BLaER1 treated with 17β-estradiol and CSF1 and Interleukin-3, amounts not matched to agents 10 nM and 100 nM (cell line): ENCODE results near the gene LENG1.
"Not testable (repeated sequence)": the region's sequence is repeated elsewhere in the genome, so short reads cannot be mapped to it uniquely, and the experiment has no call there.

Source experiments
- H3K27ac ChIP-seq, 11 experiments: shearing (Covaris generic); formaldehyde crosslinking; 2 replicates each; pipeline ENCODE4 v1.8.1; 2022
- H3K27me3 ChIP-seq, 11 experiments: shearing (Covaris generic); formaldehyde crosslinking; 2 replicates each; pipeline ENCODE4 v1.8.1; 2022
- H3K36me3 ChIP-seq, 11 experiments: shearing (Covaris generic); formaldehyde crosslinking; 2 replicates each; pipeline ENCODE4 v1.8.1; 2022
- H3K4me1 ChIP-seq, 10 experiments: shearing (Covaris generic); formaldehyde crosslinking; 2 replicates each; pipeline ENCODE4 v1.8.1; 2022
- H3K4me2 ChIP-seq, 11 experiments: shearing (Covaris generic); formaldehyde crosslinking; 2 replicates each; pipeline ENCODE4 v1.8.1; 2022
- H3K4me3 ChIP-seq, 10 experiments: shearing (Covaris generic); formaldehyde crosslinking; 2 replicates each; pipeline ENCODE4 v1.8.1; 2022
- H3K9ac ChIP-seq, 11 experiments: shearing (Covaris generic); formaldehyde crosslinking; 2 replicates each; pipeline ENCODE4 v1.8.1; 2022
- H3K9me3 ChIP-seq, 11 experiments: shearing (Covaris generic); formaldehyde crosslinking; replicated peaks in 1 of 11; 2 replicates each; pipeline ENCODE4 v1.8.1; 2022
- H4K20me1 ChIP-seq, 11 experiments: shearing (Covaris generic); formaldehyde crosslinking; 2 replicates each; pipeline ENCODE4 v1.8.1; 2022
- Cebpa-rat ChIP-seq, 11 experiments: shearing (Covaris generic); IDR thresholded peaks; 2 replicates each; pipeline ENCODE4 v1.8.1; 2022

LENG1 gene

GRCh38 chr19:54178581-54179261, 19.2 kb upstream of the LENG1 start:
- Histone ChIP-seq H3K9ac (peak overlapping the region; percentile 7 to 67 (median 56); a peak in 14 of 22 replicates), H3K27me3 (no peaks in the 10 kb centered on the region), H4K20me1 (peaks cover 6 to 85% (median 34%) of the 10 kb centered on the region in 11 experiments; a peak in 20 of 22 replicates), H3K4me1 (peaks cover 44 to 62% (median 58%) of the 10 kb centered on the region in 10 experiments), H3K4me2 (peak overlapping the region in 8 of 11 experiments; percentile 66 to 85 (median 75); a peak in 16 of 22 replicates), H3K27ac (peak overlapping the region in 10 of 11 experiments; percentile 48 to 84 (median 68); a peak in 19 of 22 replicates), H3K4me3 (peak overlapping the region in 1 of 10 experiments; percentile 11; a peak in 1 of 20 replicates), H3K36me3 (peaks cover 40 to 94% (median 72%) of the 10 kb centered on the region in 11 experiments), H3K9me3 (peaks cover 0 to 8% (median 0%) of the 10 kb centered on the region in 11 experiments; a peak in 2 of 22 replicates)
- no peak for TF ChIP-seq Cebpa-rat (IDR thresholded peaks at IDR 0.05)

- Histone ChIP-seq H3K4me2 (peak overlapping the region; percentile 51 to 80 (median 67)), H3K4me3 (no peak overlapping the region), H3K4me1 (peaks cover 44 to 60% (median 54%) of the 10 kb centered on the region in 10 experiments), H3K27me3 (no peaks in the 10 kb centered on the region), H3K27ac (peak overlapping the region in 2 of 11 experiments; percentile 7 to 28; a peak in 1 of 22 replicates), H3K36me3 (peaks cover 26 to 53% (median 41%) of the 10 kb centered on the region in 11 experiments), H4K20me1 (peaks cover 0 to 66% (median 18%) of the 10 kb centered on the region in 11 experiments; a peak in 18 of 22 replicates), H3K9ac (peak overlapping the region in 7 of 11 experiments; percentile 26 to 58 (median 35); a peak in 7 of 22 replicates), H3K9me3 (no peaks in the 10 kb centered on the region)
- no peak for TF ChIP-seq Cebpa-rat (IDR thresholded peaks at IDR 0.05)
Observed at GRCh38 chr19:54173951-54174834, 14.7 kb upstream of the LENG1 start.

GRCh38 chr19:54173359-54173699, 13.8 kb upstream of the LENG1 start:
- peaks cover 26 to 45% (median 32%) of the 10 kb centered on the region in 11 experiments for H3K36me3 ChIP-seq
- H3K4me1 ChIP-seq = peaks cover 40 to 55% (median 47%) of the 10 kb centered on the region in 10 experiments
- TF ChIP-seq Cebpa-rat (IDR thresholded peaks at IDR 0.05) = no peak
- H3K27me3 ChIP-seq = no peaks in the 10 kb centered on the region
- H3K9ac ChIP-seq = peak overlapping the region in 4 of 11 experiments; percentile 6 to 57 (median 31); a peak in 1 of 22 replicates
- peak overlapping the region; percentile 51 to 80 (median 67) for H3K4me2 ChIP-seq
- no peaks in the 10 kb centered on the region for H3K9me3 ChIP-seq
- peaks cover 0 to 57% (median 11%) of the 10 kb centered on the region in 11 experiments; a peak in 11 of 22 replicates for H4K20me1 ChIP-seq
- H3K4me3 ChIP-seq = no peak overlapping the region
- no peak overlapping the region for H3K27ac ChIP-seq

- TF ChIP-seq Cebpa-rat (IDR thresholded peaks at IDR 0.05) = no peak
- H3K27ac ChIP-seq = peak within 1 kb of the TSS in 4 of 11 experiments; percentile 7 to 28 (median 24); a peak in 1 of 22 replicates
- H3K4me3 ChIP-seq = no peak within 1 kb of the TSS
- H4K20me1 ChIP-seq = peaks cover 0 to 51% (median 11%) of the 10 kb centered on the region in 11 experiments; a peak in 11 of 22 replicates
- H3K4me1 ChIP-seq = peaks cover 40 to 57% (median 50%) of the 10 kb centered on the region in 10 experiments
- H3K9me3 ChIP-seq = no peaks in the 10 kb centered on the region
- H3K36me3 ChIP-seq = peaks cover 22 to 39% (median 27%) of the 10 kb centered on the region in 11 experiments
- H3K4me2 ChIP-seq = peak within 1 kb of the TSS; percentile 51 to 80 (median 67)
- peak within 1 kb of the TSS in 7 of 11 experiments; percentile 25 to 58 (median 31); a peak in 6 of 22 replicates for H3K9ac ChIP-seq
- no peaks in the 10 kb centered on the region for H3K27me3 ChIP-seq
Observed at GRCh38 chr19:54172471-54173358, 13.2 kb upstream of the LENG1 start, which contains the start of gene TMC4. Gene TMC4 (minus strand): TSS chr19:54173160. CDS start chr19:54173117, 43 bp downstream.

- not testable (repeated sequence) for H3K9me3 ChIP-seq, H3K27ac ChIP-seq, H3K4me3 ChIP-seq, H3K27me3 ChIP-seq, H3K4me2 ChIP-seq
- Histone ChIP-seq H3K9ac (peak overlapping the region in 2 of 11 experiments; percentile 13 to 29; a peak in 2 of 22 replicates), H3K36me3 (peaks cover 15 to 30% (median 18%) of the 10 kb centered on the region in 11 experiments), H4K20me1 (peaks cover 0 to 46% (median 11%) of the 10 kb centered on the region in 11 experiments; a peak in 11 of 22 replicates), H3K4me1 (peaks cover 40 to 57% (median 50%) of the 10 kb centered on the region in 10 experiments)
Observed at GRCh38 chr19:54171736-54172431, 12.4 kb upstream of the LENG1 start.

GRCh38 chr19:54169149-54169740, 9.7 kb upstream of the LENG1 start:
- TF ChIP-seq Cebpa-rat (IDR thresholded peaks at IDR 0.05) = no peak
- H4K20me1 ChIP-seq = peaks cover 0 to 19% (median 9%) of the 10 kb centered on the region in 11 experiments; a peak in 10 of 22 replicates

More at GRCh38 chr19:54169149-54169740, 9.7 kb upstream of the LENG1 start:
- Histone ChIP-seq H3K27me3 (no peaks in the 10 kb centered on the region), H3K9ac (no peak overlapping the region), H3K4me2 (no peak overlapping the region), H3K4me3 (no peak overlapping the region), H3K36me3 (peaks cover 0 to 4% (median 0%) of the 10 kb centered on the region in 11 experiments; a peak in 1 of 22 replicates), H3K9me3 (peaks cover 0 to 10% (median 0%) of the 10 kb centered on the region in 11 experiments; a peak in 4 of 22 replicates), H3K4me1 (peaks cover 28 to 38% (median 35%) of the 10 kb centered on the region in 10 experiments), H3K27ac (no peak overlapping the region)
